ENCODE results near the gene HOGA1. TPM values are rescaled to one million over a fixed set of nuclear protein-coding genes. Genes with fewer than 3 reads are reported as not detected.

The HOGA1 gene
- total RNA-seq, 6 experiments from 2014 or later, result 16.8 to 92.9 (median 36.5) TPM

GRCh38 chr10:97584798-97585438, 729 bp downstream of the HOGA1 start:
- 23% methylated on average over 4 of the region's 5 CpGs for WGBS (ENCODE audit: insufficient coverage, low coverage, low lambda C conversion rate, missing lambda C conversion rate)
- intact Hi-C loops (cut with DNase I), result no loop called here
- DNase-seq (peak; percentile 46 to 86 (median 85)), ATAC-seq (peak; percentile 40 to 63 (median 56))
- H3K27ac ChIP-seq, result peak overlapping the region; percentile 73 to 96 (median 95)
- peaks cover 0 to 2% (median 0%) of the 10 kb centered on the region in 4 donors for H3K36me3 ChIP-seq
- H3K9me3 ChIP-seq, result no peaks in the 10 kb centered on the region
- H3K4me3 ChIP-seq, result peak overlapping the region in 2 of 3 donors; percentile 37 to 64
- TF ChIP-seq CTCF (IDR thresholded peaks at IDR 0.05), result no peak
- no peak for TF ChIP-seq POLR2A (IDR thresholded peaks at IDR 0.05)
- peaks cover 0 to 31% (median 7%) of the 10 kb centered on the region in 4 donors for H3K4me1 ChIP-seq
- H3K27me3 ChIP-seq, result no peaks in the 10 kb centered on the region

- peak overlapping the region; percentile 73 to 96 (median 95) for H3K27ac ChIP-seq
- no peaks in the 10 kb centered on the region for H3K27me3 ChIP-seq
- no peaks in the 10 kb centered on the region for H3K9me3 ChIP-seq
- DNase-seq (peak in 1 of 3 donors; percentile 28), ATAC-seq (peak in 1 of 4 donors; percentile 9)
- TF ChIP-seq POLR2A (IDR thresholded peaks at IDR 0.05), result no peak
- no peak for TF ChIP-seq CTCF (IDR thresholded peaks at IDR 0.05)
- H3K4me1 ChIP-seq, result peaks cover 0 to 31% (median 7%) of the 10 kb centered on the region in 4 donors
- peak overlapping the region in 2 of 3 donors; percentile 37 to 64 for H3K4me3 ChIP-seq
- WGBS (ENCODE audit: insufficient coverage, low coverage, low lambda C conversion rate, missing lambda C conversion rate), result 63% methylated on average over 4 of the region's 5 CpGs
- intact Hi-C loops (cut with DNase I), result no loop called here
- peaks cover 0 to 7% (median 0%) of the 10 kb centered on the region in 4 donors for H3K36me3 ChIP-seq
Observed at GRCh38 chr10:97585439-97585811, 1.2 kb downstream of the HOGA1 start.

GRCh38 chr10:97587183-97587582, 3.0 kb downstream of the HOGA1 start:
- Histone ChIP-seq H3K27me3 (no peaks in the 10 kb centered on the region), H3K36me3 (peaks cover 0 to 11% (median 0%) of the 10 kb centered on the region in 4 donors), H3K4me3 (peak overlapping the region in 1 of 3 donors; percentile 64), H3K9me3 (no peaks in the 10 kb centered on the region), H3K27ac (peak overlapping the region in 2 of 3 donors; percentile 51 to 96), H3K4me1 (peaks cover 0 to 31% (median 7%) of the 10 kb centered on the region in 4 donors)
- no peak for ATAC-seq
- no peak for DNase-seq
- intact Hi-C loops (cut with DNase I), result no loop called here
- 80% methylated on average over 1 of the region's 2 CpGs for WGBS (ENCODE audit: insufficient coverage, low coverage, low lambda C conversion rate, missing lambda C conversion rate)
- no peak for TF ChIP-seq CTCF (IDR thresholded peaks at IDR 0.05)
- no peak for TF ChIP-seq POLR2A (IDR thresholded peaks at IDR 0.05)

GRCh38 chr10:97589479-97589878, 5.3 kb downstream of the HOGA1 start, which contains the start of gene C10orf62:
Gene C10orf62 (plus strand): TSS chr10:97589721. CDS start chr10:97589898, 177 bp downstream.
- ATAC-seq, result no peak
- Histone ChIP-seq H3K9me3 (no peaks in the 10 kb centered on the region), H3K4me1 (peaks cover 0 to 26% (median 7%) of the 10 kb centered on the region in 4 donors), H3K27ac (peak within 1 kb of the TSS in 2 of 3 donors; percentile 15 to 51), H3K36me3 (peaks cover 0 to 11% (median 0%) of the 10 kb centered on the region in 4 donors), H3K27me3 (no peaks in the 10 kb centered on the region), H3K4me3 (peak within 1 kb of the TSS in 1 of 3 donors; percentile 64)
- WGBS (ENCODE audit: insufficient coverage, low coverage, low lambda C conversion rate, missing lambda C conversion rate), result no CpG with 5 or more reads among the region's 3 CpGs
- intact Hi-C loops (cut with DNase I), result no loop called here
- peak in 1 of 3 donors; percentile 31 for DNase-seq
- TF ChIP-seq CTCF (IDR thresholded peaks at IDR 0.05) (no peak), POLR2A (IDR thresholded peaks at IDR 0.05) (no peak)

Data from right lobe of liver (tissue), 6 donors.